ENCODE data around the gene ITPKC.
"Not testable (repeated sequence)": the region's sequence is repeated elsewhere in the genome, so short reads cannot be mapped to it uniquely, and the experiment has no call there.

ITPKC gene

GRCh38 chr19:40716031-40716481, 856 bp upstream of the ITPKC start:
- peak; percentile 66 to 70 for DNase-seq (ENCODE audit: low read depth in 2 of 2)

GRCh38 chr19:40717325-40717879, 490 bp downstream of the ITPKC start:
- DNase-seq (ENCODE audit: low read depth in 2 of 2) = no peak

DNA sequence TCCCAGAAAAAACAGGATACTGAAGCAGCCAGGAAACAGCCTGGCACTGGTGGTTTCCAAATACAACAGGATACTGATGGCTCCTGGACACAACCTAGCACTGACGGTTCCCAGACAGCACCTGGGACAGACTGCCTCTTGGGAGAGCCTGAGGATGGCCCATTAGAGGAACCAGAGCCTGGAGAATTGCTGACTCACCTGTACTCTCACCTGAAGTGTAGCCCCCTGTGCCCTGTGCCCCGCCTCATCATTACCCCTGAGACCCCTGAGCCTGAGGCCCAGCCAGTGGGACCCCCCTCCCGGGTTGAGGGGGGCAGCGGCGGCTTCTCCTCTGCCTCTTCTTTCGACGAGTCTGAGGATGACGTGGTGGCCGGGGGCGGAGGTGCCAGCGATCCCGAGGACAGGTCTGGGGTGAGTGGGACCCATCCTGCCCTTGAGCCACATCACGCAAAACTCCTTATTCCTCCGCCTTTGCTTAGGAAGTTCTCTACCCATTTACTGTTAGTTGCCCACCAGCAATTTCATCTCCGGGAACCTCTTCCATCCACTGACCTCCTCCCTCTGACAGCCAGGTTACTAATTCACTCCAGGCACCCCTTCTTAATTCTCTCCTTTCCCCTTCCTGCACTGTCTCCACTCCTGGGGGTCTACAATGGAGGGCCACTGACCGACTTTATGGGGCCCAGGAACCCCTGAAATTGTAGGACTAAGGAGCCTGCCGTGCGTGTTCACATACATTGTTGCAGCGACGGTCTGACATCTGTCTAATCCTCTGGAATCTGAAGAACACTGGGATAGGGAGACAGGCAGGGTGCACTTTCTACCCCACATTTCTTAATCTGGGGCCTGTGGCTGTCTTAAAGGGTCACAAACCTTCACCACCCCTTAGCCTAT, 1.2 kb downstream of the ITPKC start:
- no peak for DNase-seq (ENCODE audit: low read depth in 2 of 2)

- DNase-seq (ENCODE audit: low read depth in 2 of 2) = no peak
These were observed 2.0 kb downstream of the ITPKC start for GRCh38 chr19:40718774-40719391.

GRCh38 chr19:40719414-40719894, 2.5 kb downstream of the ITPKC start:
- DNase-seq (ENCODE audit: low read depth in 2 of 2) = no peak

DNA sequence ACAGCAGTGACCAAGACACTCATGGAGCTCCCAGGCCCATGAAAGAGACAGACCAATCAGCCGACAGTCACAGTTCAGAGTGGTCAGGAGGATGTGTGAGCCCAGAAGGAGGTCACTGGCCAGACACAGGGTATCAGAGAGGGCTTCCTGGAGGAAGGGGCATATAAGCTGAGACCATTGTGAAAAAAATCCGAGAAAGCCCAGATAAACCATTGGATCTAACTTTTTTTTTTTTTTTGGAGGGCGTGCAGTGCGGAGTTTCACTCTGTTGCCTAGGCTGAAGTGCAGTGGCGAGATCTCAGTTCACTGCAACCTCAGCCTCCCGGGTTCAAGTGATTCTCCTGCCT, 4.2 kb downstream of the ITPKC start:
- DNase-seq (ENCODE audit: low read depth in 2 of 2) = no peak

- DNase-seq (ENCODE audit: low read depth in 2 of 2) = no peak
These were observed 5.2 kb downstream of the ITPKC start for GRCh38 chr19:40721936-40722661.

- DNase-seq (ENCODE audit: low read depth in 2 of 2) = no peak
These were observed 6.8 kb downstream of the ITPKC start for GRCh38 chr19:40723661-40724254.

DNA sequence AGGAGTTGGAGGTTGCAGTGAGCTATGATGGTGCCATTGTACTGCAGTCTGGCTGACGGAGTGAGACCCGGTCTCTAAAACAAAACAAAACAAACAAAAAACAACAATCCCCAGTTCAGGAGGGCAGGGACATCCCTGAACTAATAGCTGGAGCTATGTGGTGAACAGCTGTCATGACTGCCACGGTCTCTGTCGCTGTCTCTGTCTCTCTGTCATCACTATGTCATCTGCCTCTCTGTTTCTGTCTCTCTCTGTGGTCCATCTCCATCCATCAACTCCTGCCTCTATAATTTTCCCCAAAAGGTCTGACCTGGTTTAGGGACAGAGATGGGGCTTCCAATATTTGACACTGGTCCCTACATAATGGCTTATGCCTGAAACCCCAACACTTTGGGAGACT, 7.4 kb downstream of the ITPKC start:
- DNase-seq (ENCODE audit: low read depth in 2 of 2) = no peak

DNA sequence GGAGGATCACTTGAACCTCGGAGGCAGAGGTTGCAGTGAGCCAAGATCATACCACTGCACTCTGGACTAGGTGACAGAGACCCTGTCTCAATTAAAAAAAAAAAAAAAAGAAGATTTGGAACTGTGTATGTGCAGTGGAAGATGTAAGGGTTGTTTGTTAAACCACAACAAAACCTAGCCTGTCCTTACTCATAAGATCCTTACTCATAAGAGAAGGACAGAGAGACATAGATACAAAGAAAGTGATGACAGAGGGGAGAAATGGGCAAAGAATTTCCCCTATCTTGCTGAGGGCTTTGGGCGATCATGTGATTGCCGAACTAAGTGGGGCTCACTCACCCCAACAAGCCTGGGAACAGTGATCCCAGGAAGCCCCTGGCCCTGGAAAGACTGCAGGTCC, 7.9 kb downstream of the ITPKC start:
- no peak for DNase-seq (ENCODE audit: low read depth in 2 of 2)

GRCh38 chr19:40726279-40726678, 9.4 kb downstream of the ITPKC start:
- no peak for DNase-seq (ENCODE audit: low read depth in 2 of 2)

GRCh38 chr19:40730065-40730464, 13.2 kb downstream of the ITPKC start:
- not testable (repeated sequence) for DNase-seq (ENCODE audit: low read depth in 2 of 2)

- not testable (repeated sequence) for DNase-seq (ENCODE audit: low read depth in 2 of 2)
These were observed 15.4 kb downstream of the ITPKC start for GRCh38 chr19:40732304-40732703.

DNA sequence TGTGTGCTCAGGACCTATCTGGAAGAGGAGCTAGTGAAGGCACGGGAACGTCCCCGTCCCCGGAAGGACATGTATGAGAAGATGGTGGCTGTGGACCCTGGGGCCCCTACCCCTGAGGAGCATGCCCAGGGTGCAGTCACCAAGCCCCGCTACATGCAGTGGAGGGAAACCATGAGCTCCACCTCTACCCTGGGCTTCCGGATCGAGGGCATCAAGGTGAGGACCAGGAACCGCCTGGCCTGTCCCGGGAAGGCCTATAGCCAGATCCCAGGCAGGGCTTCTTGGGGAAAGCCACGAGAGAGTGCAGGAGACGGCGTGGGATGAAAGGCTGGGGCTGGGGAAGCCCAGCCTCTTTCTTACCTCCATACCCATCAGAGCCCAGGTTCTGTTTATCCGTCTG, 16.2 kb downstream of the ITPKC start:
- no peak for DNase-seq (ENCODE audit: low read depth in 2 of 2)

- no peak for DNase-seq (ENCODE audit: low read depth in 2 of 2)
These were observed 18.3 kb downstream of the ITPKC start for GRCh38 chr19:40735013-40735771.

DNA sequence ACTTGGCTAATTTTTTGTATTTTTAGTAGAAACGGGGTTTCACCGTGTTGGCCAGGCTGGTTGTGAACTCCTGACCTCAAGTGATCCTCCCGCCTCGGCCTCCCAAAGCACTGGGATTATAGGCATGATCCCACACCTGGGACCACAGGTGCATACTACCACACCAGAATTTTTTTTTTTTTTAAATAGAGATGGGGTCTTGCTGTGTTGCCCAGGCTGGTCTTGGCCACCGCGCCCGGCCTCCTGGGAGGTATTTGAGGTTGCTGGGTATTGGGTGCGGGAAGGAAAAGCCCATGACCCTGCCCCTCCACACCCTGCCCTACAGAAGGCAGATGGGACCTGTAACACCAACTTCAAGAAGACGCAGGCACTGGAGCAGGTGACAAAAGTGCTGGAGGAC, 19.7 kb downstream of the ITPKC start:
- DNase-seq (ENCODE audit: low read depth in 2 of 2) = no peak

DNA sequence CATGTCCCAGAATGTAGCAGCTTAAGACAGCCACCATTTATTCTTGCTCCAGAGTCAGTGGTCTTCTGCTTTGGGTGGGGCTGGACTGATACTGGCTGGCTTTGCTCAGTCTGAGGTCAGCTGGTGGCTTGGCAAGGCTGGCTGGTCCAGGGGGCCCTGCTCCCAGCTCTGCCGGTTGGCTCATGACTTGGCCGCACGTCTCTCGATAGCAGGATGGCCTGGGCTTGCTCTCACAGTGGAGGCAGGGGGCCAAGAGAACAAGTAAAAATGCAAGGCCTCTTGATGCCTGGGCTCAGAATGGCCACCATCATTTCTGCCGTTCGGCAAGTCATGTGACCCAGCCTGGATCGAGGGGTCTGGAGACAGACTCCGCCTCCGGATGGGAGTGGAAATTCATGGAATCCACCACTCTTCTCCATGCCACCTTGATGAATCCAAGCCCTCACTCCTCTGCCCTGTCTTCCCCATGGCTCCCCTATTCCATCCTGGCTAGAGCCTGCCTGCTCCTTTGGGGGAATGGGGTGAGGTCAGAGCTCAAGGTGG, 20.3 kb downstream of the ITPKC start:
- no peak for DNase-seq (ENCODE audit: low read depth in 2 of 2)

GRCh38 chr19:40739030-40739839, 22.3 kb downstream of the ITPKC start:
- DNase-seq (ENCODE audit: low read depth in 2 of 2) = no peak

- DNase-seq (ENCODE audit: low read depth in 2 of 2) = no peak
These were observed 23.2 kb downstream of the ITPKC start for GRCh38 chr19:40739871-40740703.

Data from stimulated activated CD8-positive, alpha-beta memory T cell treated with anti-CD3 and anti-CD28 coated beads, Interleukin-15, amount 100 ng/mL, for 48 hours (primary cell).